D721Med (cell line): Measurements from ENCODE around the gene SDS.

Experiments used
- DNase-seq: peaks from one replicate; pipeline ENCODE4 v3.0.0; 2011; ENCODE audit warnings: low spot score; ENCODE audit not compliant: insufficient read length
- FAIRE-seq: peaks from 2 replicates; lab custom pipeline; 2011; peaks lifted over from hg19 to GRCh38; lab: Jason Lieb, UNC
- CTCF ChIP-seq: IDR thresholded peaks from 2 replicates; pipeline ENCODE4 v1.5.1; 2012; ENCODE audit warnings: mild to moderate bottlenecking, control low read depth; ENCODE audit not compliant: insufficient read depth; ENCODE audit errors: missing control alignments

The SDS gene

GRCh38 chr12:113445544-113446171 lies 42.0 kb upstream of the SDS start:
- no peak for TF ChIP-seq CTCF
- DNase-seq (no peak), FAIRE-seq (no peak)

GRCh38 chr12:113443030-113443539 lies 39.4 kb upstream of the SDS start:
- FAIRE-seq, result no peak
- no peak for TF ChIP-seq CTCF
- no peak for DNase-seq

DNA sequence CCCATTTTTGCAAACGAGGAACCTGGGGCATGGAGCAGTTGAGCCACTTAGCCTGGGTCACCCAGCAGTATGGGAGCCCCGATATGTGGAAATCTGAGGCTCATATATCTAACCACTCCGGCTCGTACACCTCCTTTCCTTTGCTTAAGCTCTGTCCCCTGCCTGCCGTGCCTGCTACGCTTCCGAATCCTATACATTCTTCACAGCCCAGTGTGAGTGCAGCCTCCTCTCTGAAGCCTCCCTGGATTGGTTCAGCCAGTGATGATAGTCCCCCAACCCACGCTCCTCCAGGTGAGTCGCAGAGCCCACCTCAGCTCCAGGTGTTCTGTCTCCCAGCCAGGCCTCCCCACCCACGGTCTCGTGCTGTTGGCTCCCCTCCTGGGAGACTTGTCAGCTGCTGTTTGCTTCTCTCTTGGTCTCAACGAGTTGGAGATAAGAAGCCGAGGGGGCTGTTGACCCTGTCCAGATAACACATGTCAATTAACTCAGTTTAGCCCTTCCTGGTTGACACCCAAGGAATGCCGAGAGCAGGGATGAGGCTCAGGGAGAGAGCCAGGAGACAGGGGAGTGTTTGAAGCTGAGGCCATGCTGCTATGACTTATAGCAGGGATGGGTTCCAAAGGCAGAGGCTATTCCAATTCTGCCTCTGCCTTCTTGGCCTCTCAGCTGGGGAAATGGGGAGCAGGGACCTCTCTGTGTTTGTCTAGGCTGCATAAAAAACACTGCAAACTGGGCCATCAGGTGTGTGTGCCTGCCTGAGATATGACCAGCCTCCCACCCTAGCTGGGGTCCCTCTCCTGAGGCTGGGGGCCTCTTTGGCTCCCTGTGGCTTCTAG lies 37.5 kb upstream of the SDS start:
- no peak for TF ChIP-seq CTCF
- FAIRE-seq (no peak), DNase-seq (no peak)

DNA sequence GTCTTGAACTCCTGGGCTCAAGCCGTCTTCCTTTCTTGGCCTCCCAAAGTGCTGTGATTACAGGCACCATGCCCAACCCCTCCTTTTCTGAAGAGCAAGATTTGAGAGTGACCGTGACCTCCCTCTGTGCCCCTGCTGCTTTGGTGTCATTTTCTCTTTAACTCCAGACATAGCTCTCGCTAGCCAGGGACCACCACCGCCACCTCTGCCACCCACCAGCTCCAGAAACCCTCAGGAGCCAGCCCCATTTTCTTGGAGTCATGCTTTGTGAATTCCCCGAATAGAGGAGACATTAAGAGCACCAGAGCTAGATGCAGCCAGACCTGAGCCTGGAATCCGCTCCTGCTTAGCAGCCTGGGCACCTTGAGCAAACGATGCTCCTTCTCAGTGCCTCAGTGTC lies 36.6 kb upstream of the SDS start:
- DNase-seq (no peak), FAIRE-seq (no peak)
- TF ChIP-seq CTCF, result no peak

DNA sequence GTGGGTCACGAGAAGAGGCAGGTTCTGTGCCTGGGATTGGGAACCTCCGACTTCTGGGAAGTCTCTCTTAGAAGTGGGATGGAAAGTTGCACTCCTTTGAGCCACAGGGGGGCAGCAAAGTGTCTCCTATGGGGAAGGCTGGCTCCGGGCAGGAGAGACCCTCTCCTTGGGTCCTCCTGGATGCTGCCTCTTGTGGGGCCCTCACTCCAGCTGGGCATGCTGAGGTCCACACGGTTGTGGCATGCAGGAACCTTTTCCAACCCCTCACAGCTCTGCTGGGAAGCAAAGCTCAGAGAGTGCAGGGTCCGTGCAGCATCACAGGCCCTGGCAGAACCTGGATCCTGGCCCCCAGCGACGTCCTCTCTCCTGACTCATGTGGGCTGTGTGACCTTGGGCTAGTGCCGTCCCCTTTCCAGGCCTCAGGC lies 35.9 kb upstream of the SDS start:
- no peak for FAIRE-seq
- DNase-seq, result peak; percentile 62
- peak; percentile 53 for TF ChIP-seq CTCF

DNA sequence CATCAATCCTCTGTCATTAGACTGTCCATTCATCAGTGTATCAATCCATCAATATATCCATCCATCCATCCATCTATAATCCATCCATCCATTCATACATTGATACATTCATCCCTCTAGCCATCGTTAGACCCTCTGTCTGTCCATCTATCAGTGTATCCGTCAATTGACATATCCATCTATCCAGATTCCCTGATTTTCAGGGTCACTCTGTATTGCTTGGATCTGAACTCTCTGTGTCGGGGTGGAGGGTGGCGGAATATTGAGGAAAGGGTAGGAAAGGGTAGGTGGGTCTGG lies 35.6 kb upstream of the SDS start:
- FAIRE-seq, result no peak
- TF ChIP-seq CTCF, result no peak
- no peak for DNase-seq
